Ovary (tissue), 3 donors: Measurements from ENCODE around the gene ZNF532.

Source experiments
- EP300 ChIP-seq: sonication (generic); formaldehyde crosslinking; IDR thresholded peaks from one replicate; pipeline ENCODE4 v1.6.1; 2017; ENCODE audit warnings: antibody characterized with exemption
- POLR2A ChIP-seq: fragments of 450-650 bp; IDR thresholded peaks from one replicate; pipeline ENCODE4 v1.6.1; 2017; ENCODE audit warnings: antibody characterized with exemption, mild to moderate bottlenecking, moderate library complexity
- TF ChIP-seq, protein P1 (sequence below), 3 donors: fragments of 450-650 bp in 2 of 3; fragments of 200-600 bp in 1 of 3; IDR thresholded peaks; one replicate each; pipeline versions ENCODE4 v1.5.1 to v1.8.0; 2016 to 2022; ENCODE audit warnings: antibody characterized with exemption in 3 of 3, mild to moderate bottlenecking in 1 of 3
- donor health status: DM: no; HTN: no; CAD: no.

GRCh38 chr18:58861861-58862301 lies 2.8 kb upstream of the ZNF532 start:
- TF ChIP-seq, protein P1, sequence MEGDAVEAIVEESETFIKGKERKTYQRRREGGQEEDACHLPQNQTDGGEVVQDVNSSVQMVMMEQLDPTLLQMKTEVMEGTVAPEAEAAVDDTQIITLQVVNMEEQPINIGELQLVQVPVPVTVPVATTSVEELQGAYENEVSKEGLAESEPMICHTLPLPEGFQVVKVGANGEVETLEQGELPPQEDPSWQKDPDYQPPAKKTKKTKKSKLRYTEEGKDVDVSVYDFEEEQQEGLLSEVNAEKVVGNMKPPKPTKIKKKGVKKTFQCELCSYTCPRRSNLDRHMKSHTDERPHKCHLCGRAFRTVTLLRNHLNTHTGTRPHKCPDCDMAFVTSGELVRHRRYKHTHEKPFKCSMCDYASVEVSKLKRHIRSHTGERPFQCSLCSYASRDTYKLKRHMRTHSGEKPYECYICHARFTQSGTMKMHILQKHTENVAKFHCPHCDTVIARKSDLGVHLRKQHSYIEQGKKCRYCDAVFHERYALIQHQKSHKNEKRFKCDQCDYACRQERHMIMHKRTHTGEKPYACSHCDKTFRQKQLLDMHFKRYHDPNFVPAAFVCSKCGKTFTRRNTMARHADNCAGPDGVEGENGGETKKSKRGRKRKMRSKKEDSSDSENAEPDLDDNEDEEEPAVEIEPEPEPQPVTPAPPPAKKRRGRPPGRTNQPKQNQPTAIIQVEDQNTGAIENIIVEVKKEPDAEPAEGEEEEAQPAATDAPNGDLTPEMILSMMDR (IDR thresholded peaks at IDR 0.05), result no peak
- TF ChIP-seq POLR2A (no peak), EP300 (no peak)
